Umbilical cord (tissue), 2 donors: Measurements from ENCODE around the gene STAP2. TPM values are rescaled to one million over a fixed set of nuclear protein-coding genes. Genes with fewer than 3 reads are reported as not detected.

ENCODE experiments used
- DNase-seq: peaks from one replicate; pipeline ENCODE4 v3.0.0-alpha.2; 2015; ENCODE audit warnings: low spot score
- total RNA-seq: library from RNA; depleted of rRNA; stranded (reverse); fragments of >200 nt; gene quantifications from one replicate; pipeline ENCODE4 v1.2.3, GENCODE V29; 2014; ENCODE audit warnings: low replicate concordance; ENCODE audit not compliant: insufficient read depth

STAP2 gene
- total RNA-seq, 1 donor from 2014 or later = not detected

DNA sequence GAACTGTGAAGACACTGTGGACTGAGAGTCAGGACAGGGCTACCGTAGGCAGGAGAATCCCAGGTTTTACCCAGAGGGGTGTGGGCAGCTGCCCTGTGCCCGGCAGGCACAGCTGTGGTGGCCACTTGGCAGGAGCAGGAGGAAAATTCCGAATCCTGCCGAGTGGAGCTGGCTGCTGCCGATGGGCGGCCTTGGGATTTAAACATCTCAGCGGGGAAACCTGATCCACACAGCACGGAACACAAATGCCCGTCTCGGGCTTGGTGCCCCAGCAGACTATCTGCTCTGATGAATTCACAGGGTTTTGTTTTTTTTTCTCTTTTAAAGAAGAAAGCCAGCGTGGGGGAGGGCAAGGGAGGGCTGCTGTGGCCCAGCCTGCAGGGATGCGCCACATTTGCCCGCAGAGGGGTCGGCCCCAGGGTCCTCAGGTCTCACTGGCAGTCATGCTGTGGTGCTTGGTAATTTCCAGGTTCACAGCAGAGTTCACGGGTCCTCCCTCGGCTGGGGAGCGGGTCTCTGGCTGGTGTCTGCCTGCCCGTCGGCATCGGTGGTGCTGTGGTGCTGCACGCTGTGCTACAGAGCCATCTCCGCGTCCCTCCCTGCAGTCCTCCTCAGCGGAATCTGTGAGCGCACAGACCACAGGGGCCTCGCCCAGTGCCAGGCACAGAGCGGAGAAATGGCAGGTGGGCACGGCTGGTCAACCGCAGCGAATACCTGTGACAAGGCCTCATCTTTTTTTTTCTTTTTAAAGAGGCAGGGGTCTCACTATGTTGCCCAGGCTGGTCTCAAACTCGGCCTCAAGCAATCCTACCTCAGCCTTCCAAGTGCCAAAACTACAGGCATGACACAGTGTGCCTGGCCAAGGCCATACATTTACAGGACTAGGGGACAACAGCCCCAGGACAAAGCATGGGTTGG lies 32.9 kb upstream of the STAP2 start:
- DNase-seq = no peak

DNA sequence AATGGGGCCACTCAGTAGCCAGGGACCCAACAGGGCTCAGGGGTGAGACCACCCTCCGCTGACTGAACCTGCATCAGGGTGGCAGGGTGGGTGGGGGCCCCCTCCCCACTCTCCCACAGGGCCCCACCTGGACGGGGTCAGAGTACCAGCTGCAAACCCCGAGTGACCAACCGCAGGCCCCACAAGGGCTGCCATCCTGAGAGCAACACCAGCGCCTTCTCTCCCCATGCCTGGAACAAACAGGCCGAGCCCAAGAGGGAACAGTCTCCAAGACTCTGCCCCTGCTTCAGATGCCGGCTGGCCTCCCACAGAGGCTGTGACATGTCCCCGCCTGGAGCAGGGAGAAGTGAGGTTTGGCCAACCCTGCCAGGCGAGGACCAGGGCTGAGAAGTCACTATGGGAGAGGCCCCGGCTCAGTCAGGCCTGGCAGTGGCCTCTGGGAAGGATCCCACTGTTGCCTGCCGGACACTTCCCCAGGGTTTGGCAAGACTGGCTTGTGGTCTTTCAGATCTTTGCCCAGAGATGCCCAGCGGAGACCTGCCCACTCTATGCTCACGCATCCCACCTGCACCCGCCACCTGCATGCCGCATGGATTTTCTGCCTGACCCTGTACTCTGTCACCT lies 31.9 kb upstream of the STAP2 start:
- DNase-seq = no peak

DNA sequence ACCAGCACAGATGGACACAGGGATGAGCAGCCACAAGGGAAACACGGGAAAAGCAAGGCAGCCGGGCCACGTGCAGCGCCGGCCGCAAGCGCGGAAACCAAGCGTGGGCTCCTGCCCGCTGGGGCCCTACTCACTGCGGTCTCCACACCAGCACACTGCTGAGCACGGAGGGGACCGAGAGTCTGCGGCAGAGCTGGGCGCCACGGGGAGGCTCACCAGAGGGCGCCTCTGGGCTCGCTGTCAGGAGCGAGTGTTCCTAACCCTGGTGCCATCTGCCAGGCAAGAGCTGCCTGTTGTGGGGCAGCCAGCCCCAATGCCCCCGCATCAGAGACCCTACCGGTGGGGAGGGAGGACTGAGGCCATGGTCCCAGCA lies 31.2 kb upstream of the STAP2 start:
- DNase-seq = no peak

GRCh38 chr19:4369109-4369887 lies 30.7 kb upstream of the STAP2 start:
- no peak for DNase-seq

DNA sequence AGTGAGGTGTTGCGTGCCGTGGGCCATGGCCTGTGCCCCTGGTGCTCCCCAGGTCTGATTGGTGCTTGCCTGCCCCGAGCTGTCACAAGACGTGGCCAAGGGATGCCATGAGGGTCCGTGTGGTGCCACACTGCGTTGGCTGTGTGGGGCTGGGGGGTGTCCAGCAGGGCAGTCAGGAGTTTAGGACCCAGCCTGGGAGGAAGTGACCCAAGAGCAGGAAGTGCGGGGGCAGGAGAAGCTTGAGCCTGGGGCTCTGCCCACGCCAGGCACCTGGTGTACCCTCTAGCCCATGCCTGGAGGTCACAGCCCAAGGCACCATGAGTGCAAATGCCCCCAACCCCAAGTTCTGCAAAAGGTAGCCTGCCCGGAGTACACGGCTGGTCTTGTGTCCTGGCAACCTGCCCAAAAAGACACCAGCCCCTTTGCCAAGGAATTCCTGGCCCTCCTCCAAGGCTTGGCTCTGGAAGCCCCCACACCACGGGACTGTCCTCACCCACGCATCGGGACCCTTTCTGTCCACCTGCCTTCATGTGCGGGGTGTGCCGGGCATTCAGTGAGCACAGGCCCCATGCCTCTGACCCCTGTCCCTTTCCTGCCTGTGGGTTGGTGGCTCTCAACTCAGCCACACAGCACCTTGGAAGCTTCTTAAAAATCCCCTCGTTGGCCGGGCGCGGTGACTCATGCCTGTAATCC lies 29.6 kb upstream of the STAP2 start:
- DNase-seq = no peak

DNA sequence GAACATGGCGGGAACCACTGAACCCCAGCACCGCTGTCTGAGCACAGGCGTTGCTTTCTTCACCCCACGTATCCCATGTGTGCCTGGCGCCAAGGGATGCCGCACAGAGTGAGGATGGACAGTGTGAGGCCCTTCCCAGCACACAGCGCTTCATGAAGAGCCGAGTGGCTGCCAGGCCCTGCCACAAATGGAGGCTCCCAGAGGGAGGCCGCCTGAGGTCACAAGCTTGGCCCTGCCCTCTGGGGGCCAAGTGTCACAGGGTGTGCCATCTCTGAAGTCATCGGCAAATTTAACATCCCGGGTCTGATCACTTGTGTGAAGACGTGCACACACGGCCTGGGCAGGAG lies 29.1 kb upstream of the STAP2 start:
- no peak for DNase-seq

DNA sequence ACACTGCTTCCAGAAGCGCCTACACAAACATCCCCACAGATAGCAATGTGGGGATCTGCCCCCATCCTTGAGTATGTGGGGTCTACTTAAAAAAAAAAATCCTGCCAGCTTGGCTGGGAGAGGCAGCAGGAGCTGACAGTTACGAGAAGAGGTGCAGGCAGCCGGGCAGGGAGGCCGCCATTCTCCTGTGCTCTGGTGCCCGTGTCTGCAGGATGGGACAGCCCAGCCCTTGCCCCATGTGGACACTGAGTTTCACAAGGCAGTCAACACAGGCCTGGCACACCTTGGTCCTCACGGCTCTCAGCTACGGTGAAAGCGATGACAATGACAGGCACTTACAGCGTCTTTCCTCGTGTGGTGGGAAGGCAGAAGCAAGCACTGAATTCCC lies 28.7 kb upstream of the STAP2 start:
- DNase-seq = no peak

- DNase-seq = no peak
Measured at GRCh38 chr19:4366666-4367335, 28.2 kb upstream of the STAP2 start.

GRCh38 chr19:4365791-4366665 lies 27.4 kb upstream of the STAP2 start:
- no peak for DNase-seq

DNA sequence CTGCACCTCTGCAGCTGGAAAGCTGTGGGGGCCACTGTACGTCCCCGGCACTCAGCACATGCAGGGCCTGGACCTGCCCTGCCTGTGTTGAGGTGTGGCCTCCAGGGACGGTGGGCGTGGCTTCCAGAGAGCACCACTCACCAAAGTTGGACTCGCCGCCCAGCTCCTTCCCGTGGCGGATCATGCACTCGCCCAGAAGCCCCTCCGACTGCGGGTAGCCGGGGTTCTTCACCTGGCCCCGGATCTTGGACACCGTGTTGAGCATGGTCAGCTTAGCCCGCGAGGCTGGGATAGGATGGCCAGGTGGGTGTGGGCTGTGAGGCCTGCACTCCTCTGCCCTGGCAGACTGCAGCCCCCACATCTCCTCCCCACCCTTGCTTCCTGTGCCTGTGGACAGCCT lies 26.7 kb upstream of the STAP2 start:
- no peak for DNase-seq

DNA sequence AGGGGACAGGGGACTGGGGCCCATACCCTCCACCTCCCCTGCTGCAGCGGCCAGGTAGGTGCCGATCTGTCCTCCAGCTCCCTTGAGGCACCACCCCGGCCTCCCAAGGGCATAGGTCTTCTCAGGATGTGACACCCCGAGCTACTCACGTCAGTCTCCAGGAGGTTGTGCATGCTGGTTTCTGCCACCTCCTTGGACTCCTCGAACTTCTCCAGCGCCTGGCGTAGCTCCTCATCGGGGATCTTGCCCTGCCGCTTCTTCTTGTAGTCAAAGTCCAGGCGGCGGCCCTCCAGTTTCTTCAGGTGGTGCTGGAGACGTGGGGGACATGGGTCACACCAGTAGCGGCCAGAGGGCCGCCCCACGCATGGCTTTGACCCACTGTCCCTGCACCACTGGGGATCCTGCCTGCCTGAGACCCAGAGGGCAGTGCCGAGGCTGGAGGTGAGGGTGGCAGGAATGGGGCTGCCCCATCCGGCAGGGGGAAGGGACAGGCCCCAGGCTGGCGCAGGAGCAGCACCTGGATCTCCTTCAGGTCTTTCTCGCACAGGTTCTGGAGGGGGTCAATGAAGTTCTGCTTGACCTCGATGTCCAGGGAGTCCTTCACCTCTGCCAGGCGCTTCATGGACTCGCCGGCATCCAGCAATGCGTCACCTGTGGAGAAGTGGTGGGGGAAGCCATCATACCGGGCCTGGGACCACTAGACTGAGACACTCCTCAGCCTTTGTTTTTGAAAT lies 25.1 kb upstream of the STAP2 start:
- DNase-seq = no peak

DNA sequence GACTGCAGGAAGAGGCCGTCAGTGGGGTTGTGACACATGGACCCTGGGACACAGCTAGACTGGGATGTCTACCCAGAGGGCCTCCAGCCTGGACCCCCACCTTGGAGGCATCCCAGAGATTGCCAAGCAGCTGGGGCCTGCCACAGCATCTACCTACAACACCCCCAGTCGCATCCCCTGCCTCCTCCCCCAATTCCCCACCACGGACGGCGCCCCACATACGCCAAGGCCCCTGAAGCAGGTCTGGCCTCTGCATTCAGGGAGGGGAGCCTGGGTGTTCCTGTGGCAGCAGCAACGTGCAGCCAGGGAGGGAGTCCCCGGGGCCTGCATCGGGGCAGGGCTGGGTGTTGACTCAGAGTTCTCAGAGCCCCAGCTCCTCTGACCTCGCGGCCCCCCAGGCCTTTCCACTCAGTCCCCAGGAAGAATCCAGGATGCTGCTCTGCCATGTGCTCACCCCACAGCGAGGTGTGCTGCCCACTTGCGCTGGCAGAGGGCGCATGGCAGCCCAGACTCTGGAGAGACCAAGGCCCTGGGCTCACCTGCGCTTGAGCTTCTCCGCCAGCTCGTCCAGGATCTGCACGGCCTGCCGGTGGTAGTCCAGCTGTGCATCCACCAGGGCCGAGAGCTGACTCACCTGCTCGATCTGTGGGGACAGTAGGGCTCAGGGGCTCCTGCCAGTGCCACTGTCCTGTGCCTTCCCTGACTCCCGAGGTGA lies 24.4 kb upstream of the STAP2 start:
- no peak for DNase-seq

- DNase-seq = no peak
Measured at GRCh38 chr19:4362101-4362828, 23.6 kb upstream of the STAP2 start.

GRCh38 chr19:4361152-4362046 lies 22.8 kb upstream of the STAP2 start:
- no peak for DNase-seq

DNA sequence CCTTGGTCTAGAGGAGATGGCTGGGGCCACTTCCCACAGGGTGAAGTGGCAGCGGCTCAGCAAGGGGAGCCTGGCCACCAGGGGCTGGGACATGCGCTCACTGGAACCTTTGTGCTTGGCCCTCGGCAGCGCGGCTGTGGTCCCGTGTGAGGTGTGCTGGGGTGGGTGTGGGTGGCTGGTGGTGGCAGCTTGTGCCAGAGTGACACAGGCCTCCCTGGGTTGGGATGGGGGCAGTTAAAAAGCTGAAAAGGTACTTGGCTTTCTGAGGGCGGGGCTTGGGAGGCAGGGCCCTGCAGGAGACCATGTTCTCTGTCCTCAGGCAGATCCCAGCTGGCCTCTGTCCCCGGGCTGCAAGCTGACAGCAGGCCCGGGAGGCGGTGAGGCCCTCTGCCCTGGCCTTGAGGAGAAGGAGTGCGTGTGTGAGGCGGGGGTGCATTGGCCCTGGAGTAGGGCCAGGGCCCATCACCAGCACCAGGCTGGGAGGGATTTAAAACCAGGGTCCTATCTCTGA lies 22.1 kb upstream of the STAP2 start:
- no peak for DNase-seq

DNA sequence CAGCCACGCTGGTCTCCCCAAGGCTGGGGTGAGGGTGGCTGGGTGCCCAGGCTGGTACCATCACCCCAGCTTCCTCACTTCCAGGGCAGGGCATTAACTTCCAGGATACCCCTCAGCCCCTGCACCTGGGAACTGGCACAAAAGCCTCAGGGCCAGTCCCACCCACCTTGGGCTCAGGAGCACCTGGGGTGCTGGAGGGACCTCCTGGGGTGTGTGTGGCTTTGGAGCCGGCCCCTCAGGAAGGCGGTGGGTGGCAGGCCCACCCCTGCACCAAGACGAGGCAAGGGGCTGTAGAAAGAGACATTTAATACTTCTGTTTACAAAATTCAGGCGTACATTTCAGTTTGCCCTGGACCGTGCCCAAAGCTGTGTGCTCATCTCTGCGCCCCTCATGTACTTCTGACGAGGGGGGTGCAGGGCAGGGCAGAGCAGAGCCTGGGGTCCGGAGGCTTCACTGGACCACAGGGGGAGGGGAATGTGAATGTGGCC lies 21.5 kb upstream of the STAP2 start:
- no peak for DNase-seq

DNA sequence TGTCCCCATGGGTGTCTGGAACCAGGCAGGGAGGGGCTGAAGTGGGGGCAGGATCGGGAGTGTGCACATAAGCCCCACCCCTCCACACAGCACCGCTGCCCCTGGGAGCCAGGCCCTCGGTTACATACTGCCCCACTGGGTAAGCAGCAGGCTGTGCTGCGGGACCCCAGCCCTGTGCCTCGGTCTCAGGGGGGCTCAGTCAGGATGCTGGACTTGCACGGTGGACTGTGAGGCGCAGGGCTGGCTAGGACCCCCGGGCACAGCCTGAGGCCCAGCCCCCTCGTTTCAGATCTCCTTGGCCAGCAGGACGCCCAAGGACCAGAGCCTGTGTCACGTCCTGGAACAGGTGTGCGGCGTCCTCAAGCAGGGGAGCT lies 21.0 kb upstream of the STAP2 start:
- DNase-seq = no peak
